HG02571 (cell line): Measurements from ENCODE around the gene TBC1D22A.

Experiments used
- ATAC-seq: cut with Tn5 transposase; IDR thresholded peaks from one replicate; pipeline ENCODE4 v1.9.1; 2021; ENCODE audit warnings: mild to moderate bottlenecking, moderate library complexity; ENCODE audit not compliant: unreplicated experiment

The TBC1D22A gene

DNA sequence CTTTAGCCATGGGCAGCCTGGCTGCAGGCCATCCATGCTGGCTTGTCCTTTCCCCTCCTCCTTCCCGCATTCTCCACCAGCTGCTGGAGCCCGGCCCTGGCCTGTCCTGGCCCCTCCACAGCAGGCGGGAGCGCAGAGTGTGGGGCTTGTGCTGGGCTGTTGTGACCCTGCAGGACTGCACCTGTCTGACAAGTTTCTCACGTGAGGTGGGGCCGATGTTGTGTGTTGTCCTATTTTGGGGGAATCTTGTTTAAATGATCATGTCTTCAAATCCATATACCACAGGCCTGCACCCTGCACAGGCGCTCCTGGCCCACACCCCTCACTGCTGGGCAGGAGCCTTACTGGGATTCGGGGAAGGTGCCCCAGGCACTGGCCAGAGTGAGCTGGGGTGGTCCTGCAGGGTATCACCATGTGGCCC is 30.4 kb downstream of the TBC1D22A start:
- ATAC-seq = no peak

- no peak for ATAC-seq
These were observed 31.0 kb downstream of the TBC1D22A start for GRCh38 chr22:46793497-46793896.

GRCh38 chr22:46794067-46794466 is 31.6 kb downstream of the TBC1D22A start:
- ATAC-seq = no peak

GRCh38 chr22:46794491-46794890 is 32.0 kb downstream of the TBC1D22A start:
- ATAC-seq = no peak

DNA sequence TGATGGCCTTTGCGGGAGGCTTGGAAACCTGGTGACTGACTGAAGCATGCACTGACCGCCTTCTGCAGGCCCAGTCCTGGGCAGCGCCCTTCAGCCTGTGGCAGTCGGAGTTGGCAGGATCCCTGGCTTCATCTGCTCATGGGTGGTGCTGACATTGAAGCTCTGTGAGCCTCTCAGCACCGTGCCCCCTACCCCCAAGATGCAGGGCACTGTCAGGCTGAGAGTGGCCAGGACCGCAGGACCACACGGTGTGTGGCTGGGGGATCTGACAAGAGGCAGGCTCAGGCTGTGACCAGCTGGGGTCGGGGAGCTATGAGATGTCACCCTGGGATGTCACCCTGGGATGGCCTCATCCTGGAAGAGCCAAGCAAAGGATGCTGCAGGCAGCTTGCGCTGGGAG is 32.7 kb downstream of the TBC1D22A start:
- no peak for ATAC-seq

- ATAC-seq = no peak
These were observed 33.6 kb downstream of the TBC1D22A start for GRCh38 chr22:46795845-46796565.

- ATAC-seq = no peak
These were observed 34.2 kb downstream of the TBC1D22A start for GRCh38 chr22:46796566-46797195.

DNA sequence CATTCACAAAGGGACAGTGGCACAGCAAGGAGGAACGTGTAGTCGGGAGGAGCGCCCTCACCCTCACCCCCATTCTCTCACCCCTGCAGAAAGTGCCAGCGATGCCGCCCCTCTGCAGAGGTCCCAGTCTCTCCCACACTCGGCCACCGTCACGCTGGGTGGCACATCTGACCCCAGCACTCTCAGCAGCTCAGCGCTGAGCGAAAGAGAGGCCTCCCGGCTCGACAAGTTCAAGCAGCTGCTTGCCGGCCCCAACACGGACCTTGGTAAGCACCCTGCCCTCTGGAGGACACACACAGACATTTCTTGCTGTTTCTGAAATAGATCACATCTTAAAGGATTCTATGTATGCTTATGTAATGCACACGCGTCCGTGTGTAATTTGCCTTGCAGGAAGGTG is 34.9 kb downstream of the TBC1D22A start:
- ATAC-seq = no peak

GRCh38 chr22:46798041-46798365 is 35.6 kb downstream of the TBC1D22A start:
- no peak for ATAC-seq

- ATAC-seq = no peak
These were observed 36.2 kb downstream of the TBC1D22A start for GRCh38 chr22:46798366-46799350.

DNA sequence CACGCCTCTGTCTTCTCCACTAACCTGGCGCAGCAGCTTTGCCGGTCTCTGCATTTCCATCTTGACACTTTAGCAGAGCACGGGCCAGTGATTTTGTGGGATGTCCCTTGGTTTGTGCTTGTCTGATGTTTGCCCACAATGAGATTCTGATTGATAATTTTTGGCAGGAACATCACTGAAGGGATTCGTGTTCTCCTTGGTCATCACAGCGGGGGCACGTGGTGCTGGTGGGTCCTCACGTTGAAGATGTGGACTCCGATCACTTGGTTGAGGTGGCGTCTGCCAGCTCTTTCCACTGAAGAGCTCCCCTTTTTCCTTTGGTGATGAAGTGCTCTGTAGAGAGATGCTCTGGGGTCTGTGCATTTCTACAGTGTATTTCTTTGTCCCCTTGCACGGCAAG is 37.2 kb downstream of the TBC1D22A start:
- no peak for ATAC-seq

DNA sequence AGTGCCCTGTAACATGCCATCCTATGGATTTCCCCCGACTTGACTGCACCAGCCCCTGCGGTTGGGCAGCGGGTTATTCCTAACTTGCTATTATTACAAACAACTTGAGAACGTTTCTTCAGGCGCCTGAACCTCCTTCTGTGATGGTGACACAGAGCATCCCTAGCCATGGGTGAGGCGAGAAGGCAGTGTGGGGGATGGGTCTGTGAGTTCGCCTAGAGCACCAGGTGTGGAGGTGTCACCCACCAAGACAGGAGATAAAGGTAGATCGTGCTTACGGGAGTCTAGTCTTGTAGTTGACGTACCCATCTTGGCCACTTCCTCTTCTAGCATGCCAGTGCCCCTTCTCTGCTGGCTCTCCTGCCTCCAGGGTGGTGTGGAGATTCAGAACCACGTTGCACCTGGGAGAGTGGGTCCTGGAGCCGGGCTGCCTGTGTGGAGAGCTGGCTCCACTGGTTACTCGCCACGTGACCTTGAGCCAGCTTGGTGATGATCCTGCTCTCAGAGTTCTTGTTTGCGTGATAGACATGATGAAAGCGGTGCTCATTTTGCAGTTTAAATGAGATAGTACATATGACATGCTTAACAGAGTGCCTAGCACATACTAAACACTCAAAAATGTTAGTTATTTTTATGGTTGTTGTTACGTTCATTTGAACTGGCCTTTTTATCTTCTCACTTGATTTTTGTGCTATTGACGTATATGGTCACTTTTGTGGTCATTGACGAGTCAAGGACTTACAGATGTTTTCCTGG is 37.8 kb downstream of the TBC1D22A start:
- ATAC-seq = no peak

GRCh38 chr22:46801331-46801811 is 38.9 kb downstream of the TBC1D22A start:
- no peak for ATAC-seq

DNA sequence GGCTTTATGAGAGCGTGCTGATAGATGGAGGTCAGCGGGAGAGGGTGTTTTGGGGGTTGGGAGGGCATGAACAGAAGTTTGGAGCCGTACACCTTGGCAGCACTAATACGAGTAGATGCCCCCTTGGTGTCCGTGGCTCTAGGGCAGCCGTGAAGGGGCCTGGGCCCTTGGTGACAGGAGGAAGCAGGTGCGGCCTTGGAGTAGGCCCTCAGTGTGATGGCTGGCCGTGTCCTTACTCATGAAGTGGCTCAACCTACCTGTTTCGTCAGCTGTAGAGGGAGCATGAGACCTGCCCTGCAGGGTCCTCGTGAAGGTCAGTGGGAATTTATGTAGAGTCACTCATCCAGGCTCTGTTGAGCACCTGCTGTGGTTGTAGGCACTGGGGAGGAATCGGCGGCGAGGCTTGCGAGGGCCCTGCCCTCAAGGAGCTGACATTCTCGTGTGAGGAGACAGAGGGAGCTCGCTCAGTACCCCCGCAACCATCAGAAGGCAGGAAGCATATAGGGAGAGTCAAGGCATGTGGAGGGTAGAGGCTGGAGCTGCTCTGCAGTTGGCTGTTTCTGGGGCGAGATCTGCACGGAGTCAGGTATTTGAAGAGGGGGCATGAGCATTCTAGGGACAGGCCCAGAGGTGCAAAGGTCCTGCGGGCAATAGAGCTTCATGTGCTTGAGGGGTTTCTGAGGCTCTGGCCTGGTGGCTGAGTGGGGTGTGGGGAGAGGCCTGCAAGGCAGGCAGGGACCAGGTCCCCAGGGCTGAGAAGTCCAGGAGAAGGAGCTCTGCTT is 39.6 kb downstream of the TBC1D22A start:
- no peak for ATAC-seq

DNA sequence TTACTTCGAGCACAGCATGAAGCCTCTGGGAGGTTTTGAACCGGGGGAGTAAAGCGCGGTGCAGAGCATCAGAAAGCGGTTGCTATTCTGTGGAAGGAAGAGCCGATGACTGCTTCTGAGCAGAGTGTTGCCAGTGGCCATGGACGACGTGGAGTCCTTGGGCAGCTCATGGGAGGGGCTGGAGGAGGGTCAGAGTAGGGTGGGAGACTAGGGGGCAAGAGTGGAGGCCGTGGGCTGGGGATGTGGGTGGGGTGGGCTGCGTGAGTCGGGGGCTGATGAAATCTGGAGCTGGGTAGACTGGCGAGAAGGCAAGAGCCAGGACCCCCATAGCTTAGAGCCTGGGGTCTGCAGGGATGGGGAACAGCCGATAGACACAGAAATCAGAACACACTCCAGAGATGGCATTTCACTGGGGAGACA is 40.2 kb downstream of the TBC1D22A start:
- no peak for ATAC-seq

- no peak for ATAC-seq
These were observed 40.8 kb downstream of the TBC1D22A start for GRCh38 chr22:46803031-46803880.

GRCh38 chr22:46803936-46804335 is 41.5 kb downstream of the TBC1D22A start:
- no peak for ATAC-seq

GRCh38 chr22:46806794-46807193 is 44.3 kb downstream of the TBC1D22A start:
- no peak for ATAC-seq

GRCh38 chr22:46807458-46807857 is 45.0 kb downstream of the TBC1D22A start:
- ATAC-seq = no peak
